Stimulated activated CD4-positive, alpha-beta T cell treated with anti-CD3 and anti-CD28 coated beads, Interleukin-12 subunit alpha, Interleukin-12 subunit beta, amount 100 ng/mL, for 4 hours (primary cell): ENCODE data around the gene BCL11B.

Experiments used
- DNase-seq: peaks from one replicate; pipeline ENCODE4 v3.0.0-alpha.2; 2020

BCL11B gene

GRCh38 chr14:99271951-99272631, at the start of gene BCL11B:
BCL11B (minus strand) TSS chr14:99272197; CDS start chr14:99271218, 979 bp downstream.
- peak; percentile 80 for DNase-seq

GRCh38 chr14:99321236-99321925, 49.4 kb upstream of the BCL11B start:
- DNase-seq, result no peak

GRCh38 chr14:99320621-99321235, 48.7 kb upstream of the BCL11B start:
- no peak for DNase-seq

DNA sequence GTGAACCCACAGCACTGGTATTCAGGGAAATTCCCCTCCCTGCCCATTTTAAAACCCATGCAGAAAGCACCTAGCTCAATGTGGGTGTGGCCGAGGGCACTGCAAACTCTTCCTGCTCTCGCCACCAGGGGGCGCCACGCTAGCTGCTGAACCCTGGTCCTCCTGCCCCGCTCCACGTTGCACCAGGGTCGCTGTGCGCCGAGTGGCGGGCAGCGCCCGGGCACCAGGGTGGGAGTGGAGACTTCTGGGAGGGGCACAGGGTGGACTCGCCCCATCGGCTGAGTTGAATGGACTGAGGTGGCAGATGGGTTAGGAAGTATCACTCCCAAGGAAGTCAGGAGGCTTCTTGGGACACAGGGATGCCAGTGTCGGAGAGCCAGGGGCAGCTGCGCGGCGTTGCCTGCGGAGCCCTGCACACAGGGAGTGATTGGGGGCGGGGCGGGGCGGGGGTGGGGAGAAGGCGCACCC, 48.1 kb upstream of the BCL11B start:
- peak; percentile 63 for DNase-seq

DNA sequence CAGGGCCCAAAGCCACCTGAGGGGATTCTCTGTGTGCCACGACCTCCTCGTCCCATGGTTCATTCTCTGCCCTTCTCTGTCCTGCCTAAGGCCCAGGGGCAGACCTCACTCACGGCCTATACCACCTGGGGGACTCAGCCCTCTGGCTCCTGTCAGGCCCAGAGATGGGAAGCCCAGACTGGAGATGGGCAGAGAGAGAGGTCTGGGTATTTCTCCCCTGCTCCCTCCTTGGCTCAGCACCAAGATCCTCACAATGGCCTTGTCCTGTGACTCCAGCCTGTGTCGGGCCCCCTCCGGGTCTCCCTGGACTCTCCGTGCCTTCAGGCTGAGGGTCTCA, 46.9 kb upstream of the BCL11B start:
- DNase-seq, result no peak

GRCh38 chr14:99318091-99318958, 46.3 kb upstream of the BCL11B start:
- DNase-seq, result no peak

- no peak for DNase-seq
Measured at GRCh38 chr14:99317231-99318090, 45.5 kb upstream of the BCL11B start.

DNA sequence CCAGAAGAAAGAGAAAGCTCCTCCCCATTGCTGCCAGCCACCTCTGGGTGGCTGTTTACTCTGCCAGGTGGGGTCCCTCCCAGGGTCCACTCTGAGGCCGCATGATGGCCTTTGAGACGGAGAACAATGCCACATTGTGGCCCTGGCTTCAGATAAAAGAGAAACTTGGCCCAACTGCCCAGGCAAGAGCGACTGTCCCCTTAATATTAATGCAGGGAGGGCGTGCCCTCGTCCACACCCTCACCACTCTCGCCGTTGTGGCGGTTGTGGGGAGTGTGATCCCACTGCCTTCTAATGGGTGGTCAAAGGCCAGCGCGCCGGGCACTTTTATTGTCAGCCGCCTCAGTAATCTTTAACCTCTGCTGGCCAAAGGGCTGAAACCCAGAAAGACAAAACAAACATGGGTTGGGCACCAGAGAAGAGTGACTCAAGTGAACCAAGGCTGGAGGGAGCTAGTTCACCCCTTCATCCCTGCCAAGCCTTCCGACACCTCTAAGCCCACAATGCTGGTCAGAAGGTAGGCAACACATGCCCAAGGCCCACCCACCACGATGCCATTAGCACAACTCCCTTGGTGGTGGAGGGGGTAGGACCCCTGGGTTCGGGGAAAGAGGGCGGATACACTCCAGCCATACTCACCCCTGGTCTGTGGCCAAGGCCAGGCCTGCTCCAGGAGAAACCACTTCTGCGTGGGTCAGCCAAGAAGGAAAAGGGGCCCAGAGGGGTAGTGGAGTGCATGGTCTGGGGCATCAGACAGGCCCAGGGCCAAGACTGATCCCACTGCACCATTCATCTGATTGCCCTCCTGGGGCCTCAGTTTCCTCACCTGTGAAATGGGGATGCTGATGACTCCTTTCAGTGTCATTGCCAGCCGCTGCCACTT, 44.5 kb upstream of the BCL11B start:
- DNase-seq, result no peak

DNA sequence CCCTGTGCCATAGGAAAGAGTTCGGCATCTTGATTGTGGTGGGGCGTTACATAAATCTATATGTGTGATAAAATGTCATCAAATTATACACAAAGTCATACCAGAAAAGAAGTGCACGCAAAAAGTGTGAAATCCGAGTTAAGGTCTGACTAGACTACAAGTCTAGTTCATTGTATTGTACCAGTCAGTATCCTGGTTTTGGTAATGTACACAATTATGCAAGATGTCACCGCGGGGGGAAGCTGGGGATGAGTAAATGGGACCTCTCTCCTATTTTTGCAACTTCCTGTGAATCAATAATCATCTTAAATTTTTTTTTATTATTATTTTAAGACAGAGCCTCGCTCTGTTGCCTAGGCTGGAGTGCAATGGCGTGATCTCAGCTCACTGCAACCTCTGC, 43.2 kb upstream of the BCL11B start:
- no peak for DNase-seq

DNA sequence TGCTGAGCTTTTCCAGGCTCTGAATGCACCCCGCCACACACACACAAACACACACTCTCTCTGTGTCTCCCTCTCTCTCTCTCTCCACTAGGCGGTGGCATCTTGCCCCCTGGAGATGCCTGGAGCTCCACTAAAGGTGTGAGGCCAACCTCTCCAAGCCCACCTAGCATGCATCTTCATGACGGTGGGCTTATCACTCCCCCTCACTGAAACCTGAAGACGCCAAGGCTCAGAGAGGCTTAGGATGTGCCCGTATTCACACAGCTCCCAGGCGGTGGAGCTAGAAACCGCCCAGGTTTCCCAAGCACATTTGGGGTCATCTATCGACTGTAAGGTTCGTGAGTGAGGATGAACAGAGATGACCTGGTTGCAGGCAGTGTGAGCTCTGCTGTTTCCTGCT, 42.6 kb upstream of the BCL11B start:
- no peak for DNase-seq

DNA sequence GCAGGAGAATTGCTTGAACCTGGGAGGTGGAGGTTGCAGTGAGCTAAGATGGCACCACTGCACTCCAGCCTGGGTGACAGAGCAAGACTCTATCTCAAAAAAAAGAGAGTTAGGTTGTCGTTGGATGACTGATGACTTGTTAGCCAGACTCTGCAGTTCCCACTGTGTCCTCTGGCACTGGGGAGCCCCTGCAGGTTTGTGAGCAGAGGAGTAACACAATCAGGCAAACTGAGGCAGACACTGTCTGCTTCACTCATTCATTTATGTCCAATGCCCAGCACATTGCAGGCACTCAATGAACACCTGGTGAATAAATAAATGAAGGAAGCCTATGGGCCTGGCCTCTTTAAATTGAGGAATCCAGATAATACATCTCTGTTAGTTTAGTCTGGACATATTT, 41.2 kb upstream of the BCL11B start:
- no peak for DNase-seq

GRCh38 chr14:99312106-99312505, 40.1 kb upstream of the BCL11B start:
- DNase-seq, result no peak

GRCh38 chr14:99309220-99309766, 37.3 kb upstream of the BCL11B start:
- no peak for DNase-seq

DNA sequence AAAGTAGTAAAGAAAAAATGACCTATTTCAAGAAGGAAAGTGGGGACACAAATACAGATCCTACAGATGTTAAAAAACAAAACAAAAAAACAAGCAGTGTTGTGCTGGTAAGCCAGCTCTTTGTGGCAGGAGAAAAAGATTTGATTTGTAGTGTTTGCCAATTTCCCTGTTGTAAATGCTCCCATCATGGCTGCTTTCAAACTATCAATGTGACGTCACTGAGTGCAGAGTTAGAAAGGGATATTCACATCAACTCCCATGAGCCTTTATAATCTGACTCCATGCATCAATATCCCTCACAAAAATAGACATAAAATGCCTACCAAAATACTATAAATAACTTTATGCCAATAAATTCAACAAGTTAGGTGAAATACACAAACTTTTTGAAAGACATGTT, 32.2 kb upstream of the BCL11B start:
- DNase-seq, result no peak

DNA sequence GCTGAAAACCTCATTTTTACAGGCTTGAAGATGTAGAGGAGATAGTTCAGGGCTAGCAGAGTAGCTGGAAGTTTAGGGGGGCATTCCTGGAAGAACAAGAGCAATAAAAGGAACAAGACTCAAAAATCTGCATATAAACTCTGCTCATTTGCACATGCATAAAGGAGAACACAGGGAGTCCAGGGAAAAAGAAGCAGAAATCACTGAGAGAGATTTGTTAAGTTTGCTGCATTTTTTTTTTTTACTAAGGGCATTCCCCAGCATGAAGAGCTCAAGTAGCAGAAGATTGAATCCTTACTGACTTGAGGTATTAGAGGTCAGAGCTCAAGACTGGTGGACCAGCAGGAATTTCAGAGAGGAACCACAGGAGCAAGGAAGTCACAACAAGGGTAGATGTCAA, 28.2 kb upstream of the BCL11B start:
- no peak for DNase-seq

- no peak for DNase-seq
Measured at GRCh38 chr14:99296517-99296916, 24.5 kb upstream of the BCL11B start.

DNA sequence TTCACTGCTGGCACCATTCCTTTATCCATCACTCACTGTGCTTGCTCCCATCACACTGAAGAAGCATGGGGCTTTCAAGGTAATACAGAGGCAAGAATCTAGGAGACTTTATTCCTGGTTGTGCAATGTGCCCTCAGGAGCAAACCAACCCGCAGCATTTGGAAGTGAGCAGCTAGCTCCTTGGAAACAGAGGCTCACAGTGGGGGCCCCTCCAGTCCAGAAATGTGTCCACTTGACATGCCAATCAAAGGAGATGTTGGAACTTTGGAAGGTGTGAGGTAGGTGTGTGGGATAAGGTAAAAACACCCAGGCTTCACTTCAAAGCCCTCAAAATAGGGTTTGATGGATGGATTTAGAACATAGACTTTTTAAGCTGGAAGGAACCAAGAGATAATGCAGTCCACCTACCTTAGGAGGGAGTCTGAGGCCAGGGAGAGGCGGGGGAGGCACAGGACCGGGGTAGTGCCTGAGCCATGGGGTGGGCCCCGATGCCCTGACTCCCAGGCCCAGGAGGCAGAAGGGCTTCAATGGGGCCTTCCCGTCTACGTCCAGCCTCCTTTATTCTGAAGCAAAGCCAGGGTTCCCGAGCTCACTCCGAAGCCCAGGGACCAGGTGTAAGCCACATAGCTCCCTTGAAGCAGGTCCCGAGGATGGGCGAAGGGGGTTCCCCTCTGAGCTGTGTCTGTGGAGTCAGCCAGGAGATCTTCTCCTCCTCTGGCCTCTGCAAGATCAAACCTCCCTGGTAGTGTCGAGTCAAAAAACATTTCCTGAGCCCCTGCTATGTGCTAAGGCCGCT, 17.6 kb upstream of the BCL11B start:
- DNase-seq, result no peak

GRCh38 chr14:99288948-99289347, 17.0 kb upstream of the BCL11B start:
- no peak for DNase-seq

DNA sequence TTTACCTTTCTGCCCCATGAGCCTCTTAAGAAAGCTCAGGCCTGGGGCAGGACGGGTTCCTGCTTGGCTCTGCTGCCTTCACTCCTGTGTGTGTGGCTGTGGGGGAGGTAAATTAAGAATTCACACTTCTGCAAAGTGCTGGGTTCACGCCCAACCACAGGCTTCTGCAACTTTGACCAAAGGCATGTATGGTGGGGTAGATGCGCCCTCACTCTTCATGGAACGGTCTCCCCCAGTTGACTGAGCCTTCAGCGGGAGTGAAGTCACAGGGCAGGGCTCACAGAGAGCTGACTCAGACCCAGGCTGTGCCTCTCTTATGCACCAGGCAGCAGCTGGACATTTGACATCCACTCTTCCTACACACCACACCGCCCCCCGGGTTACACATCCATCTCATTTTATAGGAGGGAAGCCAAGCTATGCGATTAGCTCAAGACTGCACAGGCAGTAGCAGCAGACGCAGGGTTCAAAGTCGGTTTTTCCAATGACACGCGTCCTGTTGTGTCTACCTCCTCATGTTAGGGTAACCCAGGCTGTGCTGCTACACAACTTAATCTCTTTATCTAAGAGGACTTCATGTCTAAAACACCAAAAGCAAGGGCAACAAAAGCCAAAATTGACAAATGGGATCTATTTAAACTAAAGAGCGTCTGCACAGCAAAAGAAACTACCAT, 15.4 kb upstream of the BCL11B start:
- DNase-seq, result no peak
